Measurements from ENCODE around the gene TEX19. TPM values are rescaled to one million over a fixed set of nuclear protein-coding genes. Genes with fewer than 3 reads are reported as not detected.
"Not testable (repeated sequence)": the region's sequence is repeated elsewhere in the genome, so short reads cannot be mapped to it uniquely, and the experiment has no call there.

TEX19 gene
- total RNA-seq, 2 experiments from 2014 or later, result not detected

DNA sequence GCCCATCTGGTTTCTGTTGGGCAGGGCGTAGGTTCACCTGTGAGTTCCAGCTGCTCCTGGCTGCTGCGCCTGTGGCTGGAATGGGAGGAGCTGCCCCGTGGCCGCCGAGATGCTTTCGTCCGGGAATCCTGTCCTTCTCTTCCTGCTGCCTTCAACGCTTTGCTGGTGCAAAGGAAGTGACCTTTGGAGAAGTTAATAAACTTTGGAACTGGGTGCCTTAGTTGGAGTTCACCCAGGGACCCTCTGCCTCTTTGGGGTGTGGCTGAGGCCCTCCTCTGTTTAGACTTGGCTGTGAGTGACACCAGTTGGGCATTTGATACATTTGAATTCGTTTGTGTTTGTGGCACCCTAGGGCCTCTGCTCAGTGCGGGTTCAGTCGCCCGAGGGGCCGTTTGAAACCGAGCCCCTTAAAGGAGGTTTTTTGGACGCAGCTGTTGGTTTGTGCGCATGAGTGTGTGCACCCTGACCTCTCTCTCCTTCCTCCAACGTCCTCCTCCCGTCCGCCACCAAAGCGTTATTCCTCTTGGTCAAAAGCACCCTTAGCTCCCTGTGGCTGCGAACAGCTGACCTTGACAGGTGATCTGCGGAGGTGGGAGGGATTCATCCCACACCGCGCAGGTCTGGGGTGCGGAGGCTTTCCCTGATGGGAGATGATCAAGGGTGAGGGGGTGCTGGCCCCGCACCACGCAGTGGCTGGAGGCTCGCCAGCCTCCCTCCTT, 16.5 kb upstream of the TEX19 start:
- no peaks in the 10 kb centered on the region for H3K9me3 Mint-ChIP-seq (ENCODE audit: insufficient read depth)
- H3K27ac Mint-ChIP-seq, result no peak overlapping the region
- ChIA-PET POLR2A (no interaction called here), CTCF (interaction anchor here (0.6 to 1.7 kb wide), 2 partner anchors 10 to 51 kb away, joined by 3 to 6 read pairs; no protein-coding TSS in a partner anchor)
- DNase-seq, result no peak
- H3K4me1 Mint-ChIP-seq (ENCODE audit: low read depth), result peaks cover 6% of the 10 kb centered on the region
- H3K36me3 Mint-ChIP-seq (ENCODE audit: low read depth), result no peaks in the 10 kb centered on the region
- no peak overlapping the region for H3K4me3 Mint-ChIP-seq
- H3K27me3 Mint-ChIP-seq (ENCODE audit: low read depth), result peaks cover 8% of the 10 kb centered on the region
- no peak for ATAC-seq

DNA sequence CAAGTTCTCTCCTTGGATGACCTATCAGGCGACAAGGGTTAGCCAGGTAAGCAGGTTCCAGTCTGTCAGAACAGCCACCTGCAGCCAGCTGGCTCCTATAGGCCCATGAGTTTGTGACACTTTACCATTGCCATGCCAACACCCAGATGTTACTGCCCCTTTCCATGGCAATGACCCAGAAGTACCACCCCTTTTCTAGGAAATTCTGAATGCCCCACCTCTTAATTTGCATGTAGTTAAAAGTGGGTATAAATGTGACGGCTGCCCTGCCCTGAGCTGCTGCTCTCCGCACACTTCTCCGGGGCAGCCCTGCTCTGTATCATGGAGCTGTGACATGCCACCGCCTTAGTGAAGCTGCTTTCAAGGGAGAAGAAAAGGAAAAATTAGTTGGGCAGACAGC, 15.5 kb upstream of the TEX19 start:
- DNase-seq (no peak), ATAC-seq (no peak)
- H3K27me3 Mint-ChIP-seq (ENCODE audit: low read depth), result peaks cover 8% of the 10 kb centered on the region
- POLR2A ChIA-PET, result no interaction called here
- H3K36me3 Mint-ChIP-seq (ENCODE audit: low read depth), result no peaks in the 10 kb centered on the region
- no peak overlapping the region for H3K4me3 Mint-ChIP-seq
- CTCF ChIA-PET, result interaction anchor here (1.7 kb wide), 1 partner anchor 9 kb away, joined by 6 read pairs; no protein-coding TSS in a partner anchor
- H3K4me1 Mint-ChIP-seq (ENCODE audit: low read depth), result peaks cover 6% of the 10 kb centered on the region
- H3K9me3 Mint-ChIP-seq (ENCODE audit: insufficient read depth), result no peaks in the 10 kb centered on the region
- H3K27ac Mint-ChIP-seq, result no peak overlapping the region

DNA sequence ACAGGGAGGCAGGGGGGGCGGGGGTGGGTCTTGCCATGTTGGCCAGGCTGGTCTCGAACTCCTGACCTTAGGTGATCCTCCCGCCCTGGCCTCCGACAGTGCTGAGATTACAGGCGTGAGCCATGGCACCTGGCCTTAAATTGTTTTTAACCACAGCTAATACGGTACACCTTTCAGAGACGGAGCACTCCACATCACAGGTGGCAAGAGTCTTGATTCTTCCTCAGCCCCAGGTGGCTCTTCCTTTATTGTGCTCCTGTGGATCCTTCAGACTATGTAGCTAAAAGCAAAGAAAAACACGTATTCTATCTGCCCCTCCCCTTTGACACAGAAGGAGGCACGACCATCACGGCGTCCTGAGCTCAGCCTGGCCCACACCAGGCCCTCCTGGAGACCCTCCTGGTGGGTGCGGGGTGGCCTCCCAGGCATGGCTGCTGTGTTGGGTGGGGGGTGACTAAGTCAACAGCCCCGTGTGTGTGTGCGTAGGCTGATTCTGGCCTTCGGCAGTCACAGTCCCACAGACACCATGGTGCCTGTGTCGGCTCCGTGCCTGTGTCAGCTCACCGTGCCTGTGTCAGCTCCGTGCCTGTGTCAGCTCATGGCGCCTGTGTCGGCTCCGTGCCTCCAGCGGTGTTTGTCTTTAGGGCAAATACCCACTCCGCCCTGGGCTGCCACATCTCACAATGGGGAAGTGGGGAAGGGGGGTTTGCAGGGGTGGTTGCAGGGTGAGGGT, 14.7 kb upstream of the TEX19 start:
- Mint-ChIP-seq H3K36me3 (ENCODE audit: low read depth) (no peaks in the 10 kb centered on the region), H3K4me1 (ENCODE audit: low read depth) (peaks cover 6% of the 10 kb centered on the region), H3K9me3 (ENCODE audit: insufficient read depth) (no peaks in the 10 kb centered on the region), H3K27me3 (ENCODE audit: low read depth) (peaks cover 5% of the 10 kb centered on the region), H3K4me3 (no peak overlapping the region), H3K27ac (no peak overlapping the region)
- no peak for DNase-seq
- ATAC-seq, result no peak
- POLR2A ChIA-PET, result interaction anchor here (0.6 kb wide), 1 partner anchor 1737 kb away, joined by 3 read pairs; no protein-coding TSS in a partner anchor
- CTCF ChIA-PET, result interaction anchor here (0.9 to 1.7 kb wide), 2 partner anchors 8 to 103 kb away, joined by 3 to 6 read pairs; no protein-coding TSS in a partner anchor

DNA sequence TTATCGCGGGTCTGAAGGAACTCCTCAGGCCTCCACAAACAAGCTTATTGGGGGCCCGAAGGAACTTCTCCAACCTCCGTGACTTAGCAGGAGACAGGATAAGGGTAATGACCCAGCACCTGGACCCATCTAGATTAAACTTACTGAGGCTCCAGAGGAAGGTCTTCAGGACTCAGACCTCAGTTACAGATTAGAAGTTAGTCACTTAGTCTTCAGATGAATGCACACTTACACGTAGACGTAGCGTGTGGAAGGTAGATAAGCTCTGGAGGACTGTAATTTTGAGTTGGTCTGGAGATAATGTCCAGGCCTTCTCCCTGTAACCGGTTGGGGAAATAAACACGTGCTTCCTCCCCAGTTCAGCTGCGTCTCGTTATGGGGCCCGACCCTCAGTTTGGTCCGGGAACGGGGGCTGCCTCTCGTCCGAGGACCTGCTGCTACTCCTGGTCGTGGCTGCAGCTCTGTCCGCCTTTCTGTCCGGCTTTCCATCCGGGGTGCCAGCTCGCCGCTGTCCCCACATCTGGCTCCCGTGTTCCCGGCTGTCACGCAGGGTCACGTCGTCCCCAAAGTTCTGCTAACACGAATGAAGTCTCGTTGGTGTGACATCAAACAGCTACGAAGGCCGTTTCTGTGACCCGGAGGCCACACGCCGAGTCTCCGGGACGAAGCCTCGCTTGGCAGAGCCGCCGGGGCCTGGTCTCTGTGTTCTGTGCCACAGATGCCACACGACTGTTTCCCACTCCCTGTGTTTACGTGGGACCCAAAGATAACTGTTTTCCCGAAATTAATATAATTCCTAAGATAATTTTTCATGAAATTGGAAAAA, 13.7 kb upstream of the TEX19 start:
- peaks cover 5% of the 10 kb centered on the region for H3K27me3 Mint-ChIP-seq (ENCODE audit: low read depth)
- no peaks in the 10 kb centered on the region for H3K9me3 Mint-ChIP-seq (ENCODE audit: insufficient read depth)
- ATAC-seq, result no peak
- H3K4me1 Mint-ChIP-seq (ENCODE audit: low read depth), result peaks cover 6% of the 10 kb centered on the region
- ChIA-PET CTCF (no interaction called here), POLR2A (no interaction called here)
- no peak overlapping the region for H3K27ac Mint-ChIP-seq
- H3K4me3 Mint-ChIP-seq, result no peak overlapping the region
- no peak for DNase-seq
- H3K36me3 Mint-ChIP-seq (ENCODE audit: low read depth), result no peaks in the 10 kb centered on the region

DNA sequence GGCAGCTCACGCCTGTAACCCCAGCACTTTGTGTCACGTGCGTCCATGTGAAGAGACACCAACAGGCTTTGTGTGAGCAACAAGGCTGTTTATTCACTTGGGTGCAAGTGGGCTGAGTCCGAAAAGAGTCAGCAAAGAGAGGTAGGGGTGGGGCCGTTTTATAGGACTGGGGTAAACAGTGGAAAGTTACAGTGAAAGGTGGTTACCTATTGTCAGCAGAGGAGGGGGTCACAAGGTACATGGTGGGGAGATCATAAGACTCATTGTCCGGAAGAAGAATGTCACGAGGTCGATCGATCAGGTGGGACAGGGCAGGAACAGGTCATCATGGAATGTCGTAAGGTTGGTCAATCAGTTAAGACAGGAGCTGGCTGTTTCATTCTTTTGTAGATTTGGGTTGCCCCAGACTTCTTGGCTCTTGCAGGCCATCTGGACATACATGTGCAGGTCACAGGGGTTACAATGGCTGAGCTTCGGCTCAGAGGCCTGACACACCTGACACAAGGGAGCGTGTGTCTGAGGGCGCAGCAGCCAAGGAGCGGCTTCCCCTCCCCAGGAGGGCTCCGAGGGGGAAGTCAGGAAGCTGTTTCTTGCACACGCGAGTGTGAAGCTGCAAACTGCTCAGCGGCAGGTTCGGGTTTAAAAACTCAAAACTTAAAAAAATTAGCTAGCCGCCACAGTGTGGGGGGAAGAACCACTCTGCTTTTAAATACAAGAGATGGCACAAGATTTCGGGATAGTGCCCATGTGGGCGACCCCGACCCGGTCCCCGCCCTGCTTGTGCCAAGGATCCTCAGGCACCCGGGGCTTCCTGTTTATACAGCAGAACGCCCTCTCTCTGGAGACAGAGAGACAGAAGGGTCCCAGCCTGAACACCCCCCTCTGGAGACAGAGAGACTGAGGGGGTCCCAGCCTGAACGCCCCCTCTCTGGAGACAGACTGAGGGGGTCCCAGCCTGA, 12.4 kb upstream of the TEX19 start:
- POLR2A ChIA-PET, result no interaction called here
- H3K27ac Mint-ChIP-seq, result no peak overlapping the region
- DNase-seq (no peak), ATAC-seq (no peak)
- no peaks in the 10 kb centered on the region for H3K9me3 Mint-ChIP-seq (ENCODE audit: insufficient read depth)
- H3K36me3 Mint-ChIP-seq (ENCODE audit: low read depth), result no peaks in the 10 kb centered on the region
- CTCF ChIA-PET, result no interaction called here
- H3K4me3 Mint-ChIP-seq, result no peak overlapping the region
- peaks cover 6% of the 10 kb centered on the region for H3K4me1 Mint-ChIP-seq (ENCODE audit: low read depth)
- H3K27me3 Mint-ChIP-seq (ENCODE audit: low read depth), result peaks cover 5% of the 10 kb centered on the region

DNA sequence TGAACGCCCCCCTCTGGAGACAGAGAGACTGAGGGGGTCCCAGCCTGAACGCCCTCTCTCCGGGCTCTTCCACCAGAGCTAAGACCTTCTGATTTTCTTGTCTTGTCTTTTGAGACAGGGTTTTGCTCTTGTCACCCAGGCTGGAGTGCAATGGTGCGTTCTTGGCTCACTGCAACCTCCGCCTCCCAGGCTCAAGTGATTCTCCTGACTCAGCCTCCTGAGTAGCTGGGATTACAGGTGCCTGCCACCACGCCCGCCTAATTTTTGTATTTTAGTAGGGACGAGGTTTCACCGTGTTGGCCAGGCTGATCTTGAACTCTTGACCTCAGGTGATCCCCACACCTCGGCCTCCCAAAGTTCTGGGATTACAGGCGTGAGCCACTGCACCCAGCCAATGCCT, 11.1 kb upstream of the TEX19 start:
- H3K4me1 Mint-ChIP-seq (ENCODE audit: low read depth); H3K36me3 Mint-ChIP-seq (ENCODE audit: low read depth); DNase-seq; H3K27ac Mint-ChIP-seq; POLR2A ChIA-PET; H3K4me3 Mint-ChIP-seq; H3K27me3 Mint-ChIP-seq (ENCODE audit: low read depth); H3K9me3 Mint-ChIP-seq (ENCODE audit: insufficient read depth); ATAC-seq: not testable (repeated sequence)
- CTCF ChIA-PET, result interaction anchor here (1.1 kb wide), 1 partner anchor 13 kb away, joined by 3 read pairs; no protein-coding TSS in a partner anchor

DNA sequence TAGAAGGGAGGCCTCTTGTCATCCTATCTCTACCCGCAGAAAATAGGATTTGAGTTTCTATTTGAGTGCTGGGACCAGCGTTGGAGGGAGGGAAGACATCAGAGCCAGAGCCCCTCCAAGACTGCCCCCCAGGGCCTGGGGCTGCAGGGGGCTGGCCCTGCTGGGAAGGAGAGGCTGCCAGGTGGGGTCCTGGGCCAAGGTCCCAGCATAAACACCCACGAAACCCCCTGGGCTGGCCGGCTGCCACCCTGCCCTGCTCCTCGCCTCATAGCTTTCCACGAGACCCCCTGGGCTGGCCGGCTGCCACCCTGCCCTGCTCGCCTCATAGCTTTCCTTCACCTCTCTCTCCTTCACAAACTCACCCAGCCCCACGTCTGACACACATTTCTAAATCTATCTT, 10.6 kb upstream of the TEX19 start:
- H3K9me3 Mint-ChIP-seq (ENCODE audit: insufficient read depth), result no peaks in the 10 kb centered on the region
- ChIA-PET POLR2A (no interaction called here), CTCF (interaction anchor here (1.1 kb wide), 1 partner anchor 13 kb away, joined by 3 read pairs; no protein-coding TSS in a partner anchor)
- no peak overlapping the region for H3K4me3 Mint-ChIP-seq
- no peak for DNase-seq
- H3K27me3 Mint-ChIP-seq (ENCODE audit: low read depth), result peaks cover 5% of the 10 kb centered on the region
- ATAC-seq, result no peak
- peaks cover 8% of the 10 kb centered on the region for H3K4me1 Mint-ChIP-seq (ENCODE audit: low read depth)
- H3K36me3 Mint-ChIP-seq (ENCODE audit: low read depth), result no peaks in the 10 kb centered on the region
- no peak overlapping the region for H3K27ac Mint-ChIP-seq

DNA sequence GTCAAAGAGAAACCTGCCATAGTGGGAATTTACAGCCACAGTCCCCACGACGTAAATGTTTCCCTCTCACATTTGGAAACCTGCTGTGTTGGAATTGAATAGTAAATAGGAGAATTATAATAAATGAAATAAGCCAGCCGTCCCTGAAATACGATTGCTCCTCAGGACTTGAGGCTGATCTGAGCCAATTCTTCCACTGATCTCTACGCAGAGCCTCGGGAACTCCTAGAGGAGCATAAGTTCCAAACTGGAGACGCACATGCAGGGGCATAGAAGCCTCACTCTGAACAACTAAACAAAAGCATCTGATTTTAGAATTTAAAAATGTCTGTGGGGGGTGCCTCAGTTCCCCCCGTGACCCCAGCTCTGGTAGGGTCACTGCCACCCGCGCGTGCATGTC, 10.2 kb upstream of the TEX19 start:
- Mint-ChIP-seq H3K9me3 (ENCODE audit: insufficient read depth) (no peaks in the 10 kb centered on the region), H3K27me3 (ENCODE audit: low read depth) (peaks cover 5% of the 10 kb centered on the region), H3K27ac (no peak overlapping the region), H3K4me1 (ENCODE audit: low read depth) (peaks cover 8% of the 10 kb centered on the region), H3K36me3 (ENCODE audit: low read depth) (no peaks in the 10 kb centered on the region), H3K4me3 (no peak overlapping the region)
- ChIA-PET POLR2A (no interaction called here), CTCF (interaction anchor here (1.1 kb wide), 1 partner anchor 14 kb away, joined by 3 read pairs; no protein-coding TSS in a partner anchor)
- ATAC-seq (no peak), DNase-seq (no peak)

DNA sequence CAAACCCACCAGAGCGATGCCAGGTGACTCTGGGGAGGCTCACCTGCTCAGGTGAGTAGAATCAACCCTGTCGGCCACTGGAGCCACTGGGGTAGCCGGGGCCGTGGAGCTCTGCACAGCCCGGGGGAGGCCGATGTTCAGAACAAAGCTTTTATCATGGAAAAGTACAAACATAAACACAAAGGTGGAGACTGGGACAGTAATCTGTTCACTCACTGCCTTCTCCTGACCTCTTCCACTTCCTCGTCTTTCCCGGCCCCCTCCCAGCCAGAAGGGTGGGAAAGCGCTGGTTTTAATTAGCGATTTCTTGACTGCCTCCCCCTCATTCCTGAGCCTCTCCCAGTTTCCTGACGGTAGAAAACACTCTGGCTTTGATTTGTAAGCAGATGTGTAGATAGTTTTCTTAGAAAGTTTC, 9.8 kb upstream of the TEX19 start:
- no peaks in the 10 kb centered on the region for H3K9me3 Mint-ChIP-seq (ENCODE audit: insufficient read depth)
- no peak for DNase-seq
- H3K36me3 Mint-ChIP-seq (ENCODE audit: low read depth), result no peaks in the 10 kb centered on the region
- POLR2A ChIA-PET, result no interaction called here
- CTCF ChIA-PET, result interaction anchor here (1.0 to 4.0 kb wide), 6 partner anchors 46 to 113 kb away, joined by 5 to 19 read pairs (median 8); no protein-coding TSS in a partner anchor
- no peak for ATAC-seq
- no peak overlapping the region for H3K27ac Mint-ChIP-seq
- no peak overlapping the region for H3K4me3 Mint-ChIP-seq
- peaks cover 8% of the 10 kb centered on the region for H3K4me1 Mint-ChIP-seq (ENCODE audit: low read depth)
- peaks cover 5% of the 10 kb centered on the region for H3K27me3 Mint-ChIP-seq (ENCODE audit: low read depth)

DNA sequence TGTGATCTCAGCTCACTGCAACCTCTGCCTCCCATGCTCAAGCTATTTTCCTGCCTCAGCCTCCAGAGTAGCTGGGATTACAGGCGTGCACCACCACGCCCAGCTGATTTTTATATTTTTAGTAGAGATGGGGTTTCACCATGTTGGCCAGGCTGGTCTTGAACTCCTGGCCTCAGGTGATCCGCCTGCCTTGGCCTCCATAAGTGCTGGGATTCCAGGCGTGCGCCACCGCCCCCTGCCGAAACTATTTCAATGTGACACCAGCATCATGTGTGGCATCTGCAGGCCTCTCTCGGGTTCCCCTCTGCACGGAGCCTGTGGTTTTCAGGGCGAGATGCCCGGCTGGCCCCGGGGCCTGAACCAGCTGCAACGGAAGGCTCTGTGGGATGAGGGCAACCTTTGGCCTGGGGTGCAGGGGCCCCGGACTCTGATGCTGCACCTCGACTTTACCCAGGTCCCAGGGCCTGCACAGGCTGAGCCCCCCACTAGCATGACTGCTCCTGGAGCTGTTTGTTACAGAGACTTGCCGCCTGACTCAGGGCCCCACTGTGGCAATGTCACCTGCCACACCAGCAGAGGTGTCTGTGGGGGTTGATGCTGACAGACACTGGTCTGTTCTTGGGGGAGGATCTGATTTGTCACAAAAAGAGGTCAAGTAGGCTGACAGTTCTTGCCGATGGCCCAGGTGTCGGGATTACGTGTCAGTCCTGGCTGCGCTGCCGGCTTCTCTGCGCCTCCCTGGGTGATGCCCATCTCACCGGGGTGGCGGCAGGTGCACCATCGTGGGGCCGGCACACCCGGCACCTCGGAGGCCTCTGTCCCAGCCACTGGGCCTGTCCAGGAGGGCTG, 8.6 kb upstream of the TEX19 start:
- ChIA-PET POLR2A (no interaction called here), CTCF (interaction anchor here (0.6 to 4.0 kb wide), 21 partner anchors 16 to 320 kb away, joined by 3 to 19 read pairs (median 5); partner anchors contain the start of genes HEXD, OGFOD3 and SECTM1)
- no peaks in the 10 kb centered on the region for H3K36me3 Mint-ChIP-seq (ENCODE audit: low read depth)
- no peak overlapping the region for H3K27ac Mint-ChIP-seq
- H3K27me3 Mint-ChIP-seq (ENCODE audit: low read depth), result peaks cover 11% of the 10 kb centered on the region
- ATAC-seq (peak; percentile 42), DNase-seq (peak; percentile 64)
- H3K4me1 Mint-ChIP-seq (ENCODE audit: low read depth), result peaks cover 8% of the 10 kb centered on the region
- H3K9me3 Mint-ChIP-seq (ENCODE audit: insufficient read depth), result no peaks in the 10 kb centered on the region
- H3K4me3 Mint-ChIP-seq, result no peak overlapping the region

Data from activated CD8-positive, alpha-beta T cell treated with anti-CD3 and anti-CD28 coated beads, Interleukin-2, amount 10 ng/mL, durations not matched to agents 7 days and 5 days (primary cell).